Osteocyte (in vitro differentiated cells): ENCODE measurements around the gene TLR10. TPM values are rescaled to one million over a fixed set of nuclear protein-coding genes. Genes with fewer than 3 reads are reported as not detected.
"Not testable (repeated sequence)": the region's sequence is repeated elsewhere in the genome, so short reads cannot be mapped to it uniquely, and the experiment has no call there.

ENCODE experiments used
- DNase-seq: peaks from one replicate; pipeline ENCODE4 v3.0.0; 2021; ENCODE audit warnings: mixed read lengths; ENCODE audit not compliant: unreplicated experiment; ENCODE audit errors: extremely low spot score
- H3K27ac Mint-ChIP-seq: one replicate; pipeline ENCODE4 v1.8.0; 2021; ENCODE audit warnings: mild to moderate bottlenecking, mixed read lengths; ENCODE audit not compliant: unreplicated experiment
- H3K27me3 Mint-ChIP-seq: one replicate; pipeline ENCODE4 v1.8.0; 2021; ENCODE audit warnings: mixed read lengths; ENCODE audit not compliant: unreplicated experiment
- H3K36me3 Mint-ChIP-seq: one replicate; pipeline ENCODE4 v1.8.0; 2021; ENCODE audit warnings: mixed read lengths; ENCODE audit not compliant: unreplicated experiment
- H3K4me1 Mint-ChIP-seq: one replicate; pipeline ENCODE4 v1.8.0; 2021; ENCODE audit warnings: mixed read lengths; ENCODE audit not compliant: unreplicated experiment
- H3K4me3 Mint-ChIP-seq: one replicate; pipeline ENCODE4 v1.8.0; 2021; ENCODE audit warnings: mild to moderate bottlenecking, moderate library complexity, mixed read lengths; ENCODE audit not compliant: unreplicated experiment
- H3K9me3 Mint-ChIP-seq: one replicate; pipeline ENCODE4 v1.8.0; 2021; ENCODE audit warnings: mixed read lengths; ENCODE audit not compliant: unreplicated experiment
- CTCF ChIP-seq: fragments of 200-600 bp; sonication (generic); IDR thresholded peaks from 2 replicates; pipeline ENCODE4 v1.5.0; 2021; ENCODE audit warnings: antibody characterized with exemption, mild to moderate bottlenecking, moderate library complexity
- total RNA-seq: library from RNA; stranded (reverse); gene quantifications from 2 replicates; pipeline ENCODE4 v1.2.1, GENCODE V29; 2021

Gene TLR10
- total RNA-seq, 1 donor from 2014 or later = not detected

- DNase-seq = no peak
- Mint-ChIP-seq H3K4me1 (peaks cover 2% of the 10 kb centered on the region), H3K4me3 (no peak overlapping the region), H3K27ac (no peak overlapping the region), H3K36me3 (no peaks in the 10 kb centered on the region), H3K27me3 (peaks cover 2% of the 10 kb centered on the region), H3K9me3 (peaks cover 5% of the 10 kb centered on the region)
- TF ChIP-seq CTCF = no peak
Observed at GRCh38 chr4:38781854-38782261, 932 bp downstream of the TLR10 start.

GRCh38 chr4:38780833-38781484, 1.8 kb downstream of the TLR10 start:
- TF ChIP-seq CTCF = no peak
- H3K9me3 Mint-ChIP-seq = peaks cover 7% of the 10 kb centered on the region
- DNase-seq = no peak
- H3K27me3 Mint-ChIP-seq = peaks cover 2% of the 10 kb centered on the region
- H3K4me1 Mint-ChIP-seq = peaks cover 2% of the 10 kb centered on the region
- no peak overlapping the region for H3K27ac Mint-ChIP-seq
- no peaks in the 10 kb centered on the region for H3K36me3 Mint-ChIP-seq
- no peak overlapping the region for H3K4me3 Mint-ChIP-seq

GRCh38 chr4:38779790-38780189, 3.0 kb downstream of the TLR10 start:
- Mint-ChIP-seq H3K4me1 (peaks cover 2% of the 10 kb centered on the region), H3K36me3 (no peaks in the 10 kb centered on the region)

GRCh38 chr4:38777925-38778324, 4.9 kb downstream of the TLR10 start:
- H3K27ac Mint-ChIP-seq, H3K27me3 Mint-ChIP-seq, H3K4me3 Mint-ChIP-seq, H3K4me1 Mint-ChIP-seq, DNase-seq, H3K36me3 Mint-ChIP-seq, H3K9me3 Mint-ChIP-seq: not testable (repeated sequence)

More at GRCh38 chr4:38779790-38780189, 3.0 kb downstream of the TLR10 start:
- H3K4me3 Mint-ChIP-seq = no peak overlapping the region
- peaks cover 2% of the 10 kb centered on the region for H3K27me3 Mint-ChIP-seq
- no peak for TF ChIP-seq CTCF
- DNase-seq = no peak
- peaks cover 7% of the 10 kb centered on the region for H3K9me3 Mint-ChIP-seq
- no peak overlapping the region for H3K27ac Mint-ChIP-seq

- DNase-seq = no peak
- TF ChIP-seq CTCF = no peak
- H3K27me3 Mint-ChIP-seq = no peaks in the 10 kb centered on the region
- no peak overlapping the region for H3K4me3 Mint-ChIP-seq
- H3K4me1 Mint-ChIP-seq = no peaks in the 10 kb centered on the region
- H3K27ac Mint-ChIP-seq = no peak overlapping the region
- H3K9me3 Mint-ChIP-seq = peaks cover 7% of the 10 kb centered on the region
- H3K36me3 Mint-ChIP-seq = no peaks in the 10 kb centered on the region
Observed at GRCh38 chr4:38775326-38775725, 7.5 kb downstream of the TLR10 start.
